PC-9 (cell line): ENCODE measurements around the gene CSF1R. TPM values are rescaled to one million over a fixed set of nuclear protein-coding genes. Genes with fewer than 3 reads are reported as not detected.

Source experiments
- BruUV-seq: library from RNA; stranded (reverse); fragments of 400-500 nt; replicated peaks from 2 replicates; lab custom pipeline; 2021; lab: Mats Ljungman, UMichigan
- CTCF ChIA-PET: fragments of 300-600 bp; sonication (Branson Sonifier 250); formaldehyde crosslinking; loops from one replicate; lab custom pipeline; 2022; ENCODE audit warnings: antibody characterized with exemption; lab: Charles Lee
- POLR2A ChIA-PET: fragments of 300-600 bp; sonication (Branson Sonifier 250); formaldehyde crosslinking; loops from one replicate; lab custom pipeline; 2022; ENCODE audit warnings: antibody characterized with exemption; ENCODE audit not compliant: unreplicated experiment; lab: Charles Lee
- DNase-seq, 2 experiments: peaks; one replicate each; pipeline versions ENCODE4 v3.0.0 to v3.0.0-alpha.2; 2015 to 2022; ENCODE audit warnings: mixed read lengths in 1 of 2
- H2AFZ ChIP-seq: fragments of 200-600 bp; sonication (generic); 2 replicates; pipeline ENCODE4 v1.8.1; 2017; ENCODE audit warnings: antibody characterized with exemption
- H3F3A ChIP-seq: fragments of 200-600 bp; sonication (generic); 2 replicates; pipeline ENCODE4 v1.8.1; 2017; ENCODE audit warnings: antibody characterized with exemption, mild to moderate bottlenecking, low read depth; ENCODE audit not compliant: insufficient read depth
- H3K27ac ChIP-seq: fragments of 200-600 bp; sonication (generic); 2 replicates; pipeline ENCODE4 v1.6.1; 2016; ENCODE audit warnings: mixed run types
- H3K27me3 ChIP-seq: fragments of 200-600 bp; sonication (generic); 2 replicates; pipeline ENCODE4 v1.6.1; 2016; ENCODE audit warnings: low read depth, mixed run types; ENCODE audit not compliant: insufficient read depth
- H3K36me3 ChIP-seq: fragments of 200-600 bp; sonication (generic); 2 replicates; pipeline ENCODE4 v1.6.1; 2016; ENCODE audit warnings: low read depth, mixed run types
- H3K4me1 ChIP-seq: fragments of 200-600 bp; sonication (generic); replicated peaks from 2 replicates; pipeline ENCODE4 v1.6.1; 2016; ENCODE audit warnings: mixed run types; ENCODE audit not compliant: insufficient read depth
- H3K4me2 ChIP-seq: fragments of 200-600 bp; sonication (generic); 2 replicates; pipeline ENCODE4 v1.6.1; 2017; ENCODE audit warnings: mixed run types
- H3K4me3 ChIP-seq: fragments of 200-600 bp; sonication (generic); 2 replicates; pipeline ENCODE4 v1.6.1; 2016; ENCODE audit warnings: mixed run types
- H3K79me2 ChIP-seq: fragments of 200-600 bp; sonication (generic); 2 replicates; pipeline ENCODE4 v1.6.1; 2017; ENCODE audit warnings: low read depth, mixed run types
- H3K9me2 ChIP-seq: fragments of 200-600 bp; sonication (generic); 2 replicates; pipeline ENCODE4 v1.8.1; 2017; ENCODE audit warnings: mild to moderate bottlenecking; ENCODE audit not compliant: insufficient read depth
- H3K9me3 ChIP-seq: fragments of 200-600 bp; sonication (generic); 2 replicates; pipeline ENCODE4 v1.8.1; 2016; ENCODE audit warnings: low read depth; ENCODE audit not compliant: insufficient read depth
- H4K20me1 ChIP-seq: fragments of 200-600 bp; sonication (generic); 2 replicates; pipeline ENCODE4 v1.8.1; 2017; ENCODE audit not compliant: insufficient read depth
- EZH2 ChIP-seq: fragments of 200-600 bp; sonication (generic); IDR thresholded peaks from 2 replicates; pipeline ENCODE4 v1.8.0; 2017; ENCODE audit warnings: antibody characterized with exemption, low read depth
- intact Hi-C: fragments of 100-400 bp; cut with micrococcal nuclease; formaldehyde crosslinking; loops from one replicate; pipeline ENCODE4 v1.10.0; 2022; ENCODE audit not compliant: unreplicated experiment
- total RNA-seq: library from RNA; stranded (reverse); gene quantifications from 2 replicates; pipeline ENCODE4 v1.2.3, GENCODE V29; 2021
- TF ChIP-seq, protein P1 (sequence below): fragments of 200-600 bp; sonication (generic); conservative IDR thresholded peaks from 2 replicates; pipeline ENCODE4 v1.6.1; 2017; ENCODE audit warnings: mixed run types, antibody characterized with exemption, mild to moderate bottlenecking, moderate library complexity

The CSF1R gene
- total RNA-seq, 1 experiment from 2014 or later: 0.72 TPM

DNA sequence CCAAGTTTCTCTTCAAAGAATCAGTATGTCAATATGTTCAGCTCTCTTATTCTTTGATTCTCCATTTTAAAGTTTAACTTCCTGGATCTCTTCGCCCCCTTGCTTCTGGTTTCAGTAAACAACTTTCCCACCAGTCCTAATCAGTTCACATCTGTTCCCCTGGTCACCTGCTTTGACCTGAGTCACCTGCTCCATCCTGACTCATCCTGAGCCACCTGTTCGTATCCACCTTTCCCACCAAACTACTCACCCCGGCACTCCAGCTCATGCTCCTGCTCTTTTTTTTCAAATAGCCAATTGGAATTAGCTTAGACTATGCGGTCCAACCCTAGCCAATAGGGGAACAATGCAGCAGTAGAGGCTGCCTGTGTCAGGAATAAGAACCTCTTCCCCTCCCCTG, 23.6 kb upstream of the CSF1R start:
- CTCF ChIA-PET: no interaction called here
- no peak overlapping the region for H3K4me2 ChIP-seq
- no peaks in the 10 kb centered on the region for H3K36me3 ChIP-seq
- peaks cover 24% of the 10 kb centered on the region for H3F3A ChIP-seq
- H3K27ac ChIP-seq: no peak overlapping the region
- DNase-seq: peak; percentile 20 to 66
- no peaks in the 10 kb centered on the region for H3K9me3 ChIP-seq
- POLR2A ChIA-PET: no interaction called here
- no peaks in the 10 kb centered on the region for H3K79me2 ChIP-seq
- BruUV-seq: no TSS peak
- no peaks in the 10 kb centered on the region for H3K27me3 ChIP-seq
- TF ChIP-seq, protein P1, sequence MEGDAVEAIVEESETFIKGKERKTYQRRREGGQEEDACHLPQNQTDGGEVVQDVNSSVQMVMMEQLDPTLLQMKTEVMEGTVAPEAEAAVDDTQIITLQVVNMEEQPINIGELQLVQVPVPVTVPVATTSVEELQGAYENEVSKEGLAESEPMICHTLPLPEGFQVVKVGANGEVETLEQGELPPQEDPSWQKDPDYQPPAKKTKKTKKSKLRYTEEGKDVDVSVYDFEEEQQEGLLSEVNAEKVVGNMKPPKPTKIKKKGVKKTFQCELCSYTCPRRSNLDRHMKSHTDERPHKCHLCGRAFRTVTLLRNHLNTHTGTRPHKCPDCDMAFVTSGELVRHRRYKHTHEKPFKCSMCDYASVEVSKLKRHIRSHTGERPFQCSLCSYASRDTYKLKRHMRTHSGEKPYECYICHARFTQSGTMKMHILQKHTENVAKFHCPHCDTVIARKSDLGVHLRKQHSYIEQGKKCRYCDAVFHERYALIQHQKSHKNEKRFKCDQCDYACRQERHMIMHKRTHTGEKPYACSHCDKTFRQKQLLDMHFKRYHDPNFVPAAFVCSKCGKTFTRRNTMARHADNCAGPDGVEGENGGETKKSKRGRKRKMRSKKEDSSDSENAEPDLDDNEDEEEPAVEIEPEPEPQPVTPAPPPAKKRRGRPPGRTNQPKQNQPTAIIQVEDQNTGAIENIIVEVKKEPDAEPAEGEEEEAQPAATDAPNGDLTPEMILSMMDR: no peak
- TF ChIP-seq EZH2: no peak
- peaks cover 51% of the 10 kb centered on the region for H3K4me1 ChIP-seq
- H4K20me1 ChIP-seq: no peaks in the 10 kb centered on the region
- H2AFZ ChIP-seq: no peak overlapping the region
- intact Hi-C loops: loop anchor here (5.0 to 10.0 kb wide), 2 partner anchors 58 to 475 kb away; no protein-coding TSS in a partner anchor
- no peaks in the 10 kb centered on the region for H3K9me2 ChIP-seq
- no peak overlapping the region for H3K4me3 ChIP-seq

- no peak for TF ChIP-seq EZH2
- TF ChIP-seq, protein P1: no peak
- H3K4me1 ChIP-seq: peaks cover 51% of the 10 kb centered on the region
- H2AFZ ChIP-seq: no peak overlapping the region
- no peaks in the 10 kb centered on the region for H3K27me3 ChIP-seq
- CTCF ChIA-PET: no interaction called here
- POLR2A ChIA-PET: no interaction called here
- H3K9me2 ChIP-seq: no peaks in the 10 kb centered on the region
- no peak overlapping the region for H3K4me2 ChIP-seq
- no TSS peak for BruUV-seq
- no peaks in the 10 kb centered on the region for H3K9me3 ChIP-seq
- H3K4me3 ChIP-seq: no peak overlapping the region
- no peak overlapping the region for H3K27ac ChIP-seq
- no peaks in the 10 kb centered on the region for H4K20me1 ChIP-seq
- intact Hi-C loops: no loop called here
- no peaks in the 10 kb centered on the region for H3K79me2 ChIP-seq
- DNase-seq: no peak
- peaks cover 24% of the 10 kb centered on the region for H3F3A ChIP-seq
- no peaks in the 10 kb centered on the region for H3K36me3 ChIP-seq
These were observed 22.6 kb upstream of the CSF1R start for GRCh38 chr5:150108711-150109514.

DNA sequence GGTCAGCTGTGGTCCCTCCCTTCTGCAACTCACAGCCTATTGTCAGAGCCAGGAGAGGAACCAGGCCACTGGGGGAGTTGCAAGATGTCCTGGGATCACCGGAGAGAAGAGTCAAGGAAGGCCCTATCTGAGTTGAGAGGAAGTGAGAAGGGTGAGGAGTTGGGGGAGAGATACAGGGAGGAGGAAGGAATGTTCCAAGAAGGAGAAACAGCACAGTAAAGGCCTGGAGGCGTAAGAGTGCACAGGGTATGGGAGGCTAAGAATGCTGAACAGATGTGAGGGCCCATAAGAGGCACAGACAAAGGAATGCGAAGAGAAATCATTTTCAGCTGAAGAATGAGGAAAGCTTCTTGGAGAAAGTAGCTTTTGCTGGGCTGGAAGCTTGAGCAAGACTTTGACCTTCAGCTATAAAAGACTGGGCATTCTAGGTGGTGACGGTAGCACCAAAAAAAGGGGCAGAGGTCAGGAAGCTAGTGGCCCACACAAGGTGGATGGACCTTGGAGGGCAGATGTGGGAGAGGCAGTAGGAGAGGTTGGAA, 21.6 kb upstream of the CSF1R start:
- H2AFZ ChIP-seq: no peak overlapping the region
- no TSS peak for BruUV-seq
- CTCF ChIA-PET: no interaction called here
- H3K79me2 ChIP-seq: no peaks in the 10 kb centered on the region
- POLR2A ChIA-PET: no interaction called here
- H4K20me1 ChIP-seq: no peaks in the 10 kb centered on the region
- peaks cover 17% of the 10 kb centered on the region for H3F3A ChIP-seq
- TF ChIP-seq, protein P1: no peak
- no peak for TF ChIP-seq EZH2
- no peaks in the 10 kb centered on the region for H3K9me3 ChIP-seq
- H3K9me2 ChIP-seq: no peaks in the 10 kb centered on the region
- H3K27ac ChIP-seq: no peak overlapping the region
- H3K4me2 ChIP-seq: 0 out of 2 replicates have a peak overlapping the region, but pooled peaks have one; percentile 7
- peaks cover 43% of the 10 kb centered on the region for H3K4me1 ChIP-seq
- no peak for DNase-seq
- H3K4me3 ChIP-seq: no peak overlapping the region
- H3K36me3 ChIP-seq: no peaks in the 10 kb centered on the region
- intact Hi-C loops: no loop called here
- no peaks in the 10 kb centered on the region for H3K27me3 ChIP-seq
